GM13976 (cell line): ENCODE measurements around the gene HOXC6.

Experiments used
- DNase-seq: peaks from one replicate; pipeline ENCODE4 v3.0.0; 2012; ENCODE audit warnings: low spot score
- in situ Hi-C: fragments of 300-500 bp; cut with MboI; formaldehyde crosslinking; loops from one replicate; pipeline ENCODE4 v1.12.0; 2022; ENCODE audit warnings: low sequenced_read_pairs, mixed read lengths, inconsistent platforms; ENCODE audit not compliant: unreplicated experiment
- TF ChIP-seq, protein P1 (sequence below): IDR thresholded peaks from 2 replicates; pipeline ENCODE4 v1.5.1; 2012; ENCODE audit warnings: borderline replicate concordance, mild to moderate bottlenecking; ENCODE audit not compliant: insufficient read depth; ENCODE audit errors: extremely low read depth, missing control alignments, control extremely low read depth

Gene HOXC6

DNA sequence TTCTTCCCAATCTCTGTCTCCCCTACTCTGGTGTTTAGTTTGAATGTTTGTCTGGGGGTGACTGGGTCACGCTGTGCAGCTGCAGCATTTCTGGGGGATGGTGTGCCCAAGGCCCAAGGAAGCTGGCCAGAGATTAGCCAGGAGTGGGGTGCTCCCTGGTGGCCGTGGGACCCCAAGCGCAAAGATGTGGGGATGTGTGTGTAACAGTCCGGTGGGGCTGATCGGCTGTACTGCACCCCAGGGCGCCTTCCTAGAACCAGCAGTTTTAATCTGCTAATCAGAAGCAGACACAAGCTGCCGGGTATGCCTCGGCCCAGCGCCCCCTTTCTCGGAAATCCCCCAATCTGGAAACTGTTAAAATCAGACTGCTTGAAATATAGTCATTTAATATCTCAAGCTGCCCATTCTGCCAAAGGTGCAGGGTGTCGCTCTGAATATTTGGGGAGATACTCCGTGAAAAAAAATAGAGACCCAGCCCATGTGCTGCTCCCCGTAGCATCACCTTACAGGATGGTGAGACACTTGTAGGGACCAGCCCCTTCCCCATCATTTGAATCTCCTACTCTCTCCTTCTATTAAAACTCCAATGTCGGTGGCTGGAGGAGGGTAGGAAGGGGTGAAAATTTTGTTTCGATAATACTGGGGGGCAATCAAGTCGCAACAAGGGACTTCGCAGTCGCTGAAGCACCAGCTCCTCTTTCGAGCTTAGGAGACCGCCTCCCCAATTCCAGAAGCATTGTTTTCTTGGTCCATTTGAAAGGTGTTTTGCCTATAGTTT is 24.0 kb upstream of the HOXC6 start:
- in situ Hi-C loops: no loop called here
- DNase-seq: no peak
- TF ChIP-seq, protein P1, sequence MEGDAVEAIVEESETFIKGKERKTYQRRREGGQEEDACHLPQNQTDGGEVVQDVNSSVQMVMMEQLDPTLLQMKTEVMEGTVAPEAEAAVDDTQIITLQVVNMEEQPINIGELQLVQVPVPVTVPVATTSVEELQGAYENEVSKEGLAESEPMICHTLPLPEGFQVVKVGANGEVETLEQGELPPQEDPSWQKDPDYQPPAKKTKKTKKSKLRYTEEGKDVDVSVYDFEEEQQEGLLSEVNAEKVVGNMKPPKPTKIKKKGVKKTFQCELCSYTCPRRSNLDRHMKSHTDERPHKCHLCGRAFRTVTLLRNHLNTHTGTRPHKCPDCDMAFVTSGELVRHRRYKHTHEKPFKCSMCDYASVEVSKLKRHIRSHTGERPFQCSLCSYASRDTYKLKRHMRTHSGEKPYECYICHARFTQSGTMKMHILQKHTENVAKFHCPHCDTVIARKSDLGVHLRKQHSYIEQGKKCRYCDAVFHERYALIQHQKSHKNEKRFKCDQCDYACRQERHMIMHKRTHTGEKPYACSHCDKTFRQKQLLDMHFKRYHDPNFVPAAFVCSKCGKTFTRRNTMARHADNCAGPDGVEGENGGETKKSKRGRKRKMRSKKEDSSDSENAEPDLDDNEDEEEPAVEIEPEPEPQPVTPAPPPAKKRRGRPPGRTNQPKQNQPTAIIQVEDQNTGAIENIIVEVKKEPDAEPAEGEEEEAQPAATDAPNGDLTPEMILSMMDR: peak; percentile 23

- no peak for DNase-seq
- in situ Hi-C loops: no loop called here
Observed at GRCh38 chr12:54004841-54005530, 23.3 kb upstream of the HOXC6 start.

GRCh38 chr12:54005531-54005852 is 22.7 kb upstream of the HOXC6 start:
- TF ChIP-seq, protein P1: no peak
- in situ Hi-C loops: no loop called here
- no peak for DNase-seq

More at GRCh38 chr12:54004841-54005530, 23.3 kb upstream of the HOXC6 start:
- TF ChIP-seq, protein P1: no peak

DNA sequence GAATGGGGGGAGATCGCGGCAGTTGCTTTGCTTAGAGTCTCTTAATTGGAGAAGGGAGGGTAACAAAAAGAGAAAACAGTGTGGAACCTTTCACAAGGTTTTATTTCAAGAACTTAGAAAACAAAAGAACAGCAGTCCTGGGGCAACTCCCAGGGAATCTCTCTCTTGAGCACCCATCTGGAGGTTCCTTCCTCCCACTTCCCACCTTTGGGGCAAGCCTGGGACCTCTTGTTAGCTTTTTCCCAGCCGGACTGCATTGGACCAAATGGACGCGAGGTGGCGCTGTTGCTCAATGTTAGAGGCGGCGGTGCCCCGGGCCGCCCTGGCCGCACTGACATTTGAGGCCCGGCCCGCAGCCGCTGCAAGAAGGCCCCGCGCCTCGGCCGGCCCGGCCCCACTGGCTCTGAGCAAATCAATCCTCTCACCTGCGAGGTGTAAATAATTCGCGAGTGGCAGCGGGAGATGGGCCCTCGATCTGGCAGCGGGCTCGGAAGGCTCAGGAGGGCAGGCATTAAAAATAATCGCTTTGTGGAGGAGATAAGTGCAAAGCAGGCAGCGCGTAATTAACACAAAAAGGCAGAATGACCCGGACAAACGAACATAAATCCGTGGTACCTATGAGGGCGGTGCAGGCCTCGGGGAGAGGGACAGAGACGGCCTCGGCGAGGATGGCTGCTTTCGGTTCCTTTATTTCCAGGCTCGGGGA is 22.2 kb upstream of the HOXC6 start:
- DNase-seq: peak; percentile 88
- in situ Hi-C loops: no loop called here
- TF ChIP-seq, protein P1: peak; percentile 93

DNA sequence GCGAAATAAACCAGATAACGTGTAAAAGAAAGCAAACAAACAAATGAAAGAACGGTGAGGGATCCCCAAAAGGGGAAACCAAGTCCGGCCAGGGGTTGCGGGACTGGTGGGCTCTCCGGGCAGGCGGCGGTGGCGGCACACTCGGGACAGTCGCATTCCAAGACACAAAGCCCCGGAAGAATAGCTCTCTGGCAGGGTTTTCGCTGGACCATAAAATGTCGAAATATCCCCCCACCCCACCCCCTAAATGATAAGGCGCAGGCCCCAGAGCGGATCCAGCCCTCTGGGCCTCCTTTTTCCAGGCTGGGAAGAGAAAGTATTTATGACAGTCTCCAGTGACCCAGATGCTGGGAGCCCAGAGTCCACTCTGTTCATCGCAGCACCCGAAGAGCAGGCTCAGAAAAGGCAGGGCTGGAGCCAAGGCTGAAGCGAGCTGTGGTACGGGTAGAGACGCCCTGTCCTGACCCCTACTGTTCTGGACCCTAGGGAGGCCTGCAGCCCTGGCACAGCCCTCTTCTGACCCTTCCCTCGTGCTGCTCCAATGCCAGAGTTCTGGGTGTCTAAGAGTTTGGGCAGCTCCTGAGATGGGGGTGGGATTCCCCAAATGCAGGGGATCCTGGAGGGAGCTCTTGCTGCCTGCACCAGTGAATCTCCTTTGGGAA is 21.6 kb upstream of the HOXC6 start:
- DNase-seq: no peak
- in situ Hi-C loops: no loop called here
- TF ChIP-seq, protein P1: no peak
